H9 (cell line): ENCODE results near the gene IQCM. TPM values are rescaled to one million over a fixed set of nuclear protein-coding genes. Genes with fewer than 3 reads are reported as not detected.

Experiments used
- DNase-seq: peaks from one replicate; pipeline ENCODE4 v3.0.0-alpha.2; 2017
- H2AFZ ChIP-seq: one replicate; pipeline ENCODE4 v1.6.1; 2013; ENCODE audit warnings: mild to moderate bottlenecking, low read length, control low read depth, moderate library complexity
- H2AK5ac ChIP-seq: 2 replicates; pipeline ENCODE4 v1.6.1; 2013; ENCODE audit warnings: low read length, control low read depth, mixed read lengths; ENCODE audit not compliant: insufficient read length
- H2BK120ac ChIP-seq: one replicate; pipeline ENCODE4 v1.6.1; 2013; ENCODE audit warnings: low read depth, mild to moderate bottlenecking, low read length, control low read depth, inconsistent platforms; ENCODE audit not compliant: poor library complexity, severe bottlenecking
- H2BK12ac ChIP-seq: 2 replicates; pipeline ENCODE4 v1.6.1; 2013; ENCODE audit warnings: low read length, control low read depth, mixed read lengths, low read depth; ENCODE audit not compliant: insufficient read length
- H2BK15ac ChIP-seq: 2 replicates; pipeline ENCODE4 v1.6.1; 2013; ENCODE audit warnings: low read depth, low read length, control low read depth
- H2BK20ac ChIP-seq: one replicate; pipeline ENCODE4 v1.6.1; 2013; ENCODE audit warnings: low read depth, mild to moderate bottlenecking, low read length, control low read depth, inconsistent platforms; ENCODE audit not compliant: poor library complexity, severe bottlenecking
- H2BK5ac ChIP-seq: 2 replicates; pipeline ENCODE4 v1.6.1; 2013; ENCODE audit warnings: low read length, control low read depth, mixed read lengths; ENCODE audit not compliant: insufficient read length
- H3K14ac ChIP-seq: 2 replicates; pipeline ENCODE4 v1.6.1; 2013; ENCODE audit warnings: low read length, control low read depth; ENCODE audit not compliant: insufficient read depth
- H3K18ac ChIP-seq: 2 replicates; pipeline ENCODE4 v1.6.1; 2013; ENCODE audit warnings: low read depth, mild to moderate bottlenecking, mixed read lengths, low read length, control low read depth; ENCODE audit not compliant: insufficient read length
- H3K23ac ChIP-seq: 2 replicates; pipeline ENCODE4 v1.6.1; 2013; ENCODE audit warnings: low read length, control low read depth, mixed read lengths, low read depth; ENCODE audit not compliant: insufficient read length
- H3K23me2 ChIP-seq: 2 replicates; pipeline ENCODE4 v1.6.1; 2013; ENCODE audit warnings: low read depth, mild to moderate bottlenecking, mixed read lengths, low read length, control low read depth; ENCODE audit not compliant: insufficient read length, poor library complexity, severe bottlenecking
- H3K27ac ChIP-seq: 2 replicates; pipeline ENCODE4 v1.5.1; 2013; ENCODE audit warnings: low read length, control low read depth, mixed read lengths, low read depth; ENCODE audit not compliant: insufficient read length
- H3K27me3 ChIP-seq: 2 replicates; pipeline ENCODE4 v1.6.1; 2013; ENCODE audit warnings: low read length, control low read depth, inconsistent platforms; ENCODE audit not compliant: insufficient read depth
- H3K4ac ChIP-seq: 2 replicates; pipeline ENCODE4 v1.6.1; 2013; ENCODE audit warnings: low read depth, mild to moderate bottlenecking, control low read depth, inconsistent platforms, low read length, moderate library complexity
- H3K4me1 ChIP-seq: 2 replicates; pipeline ENCODE4 v1.6.1; 2013; ENCODE audit warnings: low read length, control low read depth, inconsistent platforms; ENCODE audit not compliant: insufficient read depth
- H3K4me2 ChIP-seq: 2 replicates; pipeline ENCODE4 v1.6.1; 2013; ENCODE audit warnings: low read length, control low read depth, mixed read lengths; ENCODE audit not compliant: insufficient read length, insufficient read depth
- H3K56ac ChIP-seq: 2 replicates; pipeline ENCODE4 v1.6.1; 2013; ENCODE audit warnings: low read depth, mild to moderate bottlenecking, mixed read lengths, low read length, control low read depth; ENCODE audit not compliant: insufficient read length
- H3K79me1 ChIP-seq: 2 replicates; pipeline ENCODE4 v1.6.1; 2013; ENCODE audit warnings: low read depth, mild to moderate bottlenecking, moderate library complexity, low read length, control low read depth, inconsistent platforms; ENCODE audit not compliant: insufficient read depth, poor library complexity, severe bottlenecking
- H3K79me2 ChIP-seq: 2 replicates; pipeline ENCODE4 v1.6.1; 2013; ENCODE audit warnings: low read length, control low read depth, inconsistent platforms; ENCODE audit not compliant: insufficient read depth
- H3K9ac ChIP-seq: 2 replicates; pipeline ENCODE4 v1.6.1; 2013; ENCODE audit warnings: low read length, control low read depth, mixed read lengths; ENCODE audit not compliant: insufficient read length; ENCODE audit errors: extremely low read depth
- H3K9me3 ChIP-seq: one replicate; pipeline ENCODE4 v1.6.1; 2013; ENCODE audit warnings: low read depth, low read length, inconsistent platforms; ENCODE audit not compliant: control insufficient read depth
- H3T11ph ChIP-seq: one replicate; pipeline ENCODE4 v1.6.1; 2013; ENCODE audit warnings: mild to moderate bottlenecking, low read length, control low read depth, inconsistent platforms
- H4K20me1 ChIP-seq: one replicate; pipeline ENCODE4 v1.6.1; 2013; ENCODE audit not compliant: control insufficient read depth, insufficient read length, insufficient read depth
- H4K5ac ChIP-seq: 2 replicates; pipeline ENCODE4 v1.6.1; 2013; ENCODE audit warnings: low read depth, mild to moderate bottlenecking, mixed read lengths, low read length, control low read depth; ENCODE audit not compliant: insufficient read length
- H4K8ac ChIP-seq: replicated peaks from 2 replicates; pipeline ENCODE4 v1.6.1; 2013; ENCODE audit warnings: low read length, control low read depth, mixed read lengths, low read depth; ENCODE audit not compliant: insufficient read length
- H4K91ac ChIP-seq: 2 replicates; pipeline ENCODE4 v1.6.1; 2013; ENCODE audit warnings: low read depth, mild to moderate bottlenecking, moderate library complexity, mixed read lengths, low read length, control low read depth; ENCODE audit not compliant: insufficient read length
- H3K27ac Mint-ChIP-seq, 3 experiments: 2 replicates in 2 of 3; 3 replicates in 1 of 3; pipeline ENCODE4 v1.8.0; 2020 to 2021; ENCODE audit warnings: mixed read lengths in 3 of 3, mild to moderate bottlenecking in 1 of 3, moderate library complexity in 1 of 3
- H3K27me3 Mint-ChIP-seq: 2 replicates; pipeline ENCODE4 v1.8.0; 2021; ENCODE audit warnings: low read depth, mild to moderate bottlenecking, moderate library complexity, mixed read lengths
- H3K36me3 Mint-ChIP-seq, 3 experiments: 2 replicates in 2 of 3; 3 replicates in 1 of 3; pipeline ENCODE4 v1.8.0; 2020 to 2021; ENCODE audit warnings: low read depth in 3 of 3, mixed read lengths in 3 of 3; ENCODE audit not compliant: insufficient read depth in 1 of 3
- H3K4me1 Mint-ChIP-seq, 2 experiments: 2 replicates each; pipeline ENCODE4 v1.8.0; 2020; ENCODE audit warnings: mixed read lengths in 2 of 2
- H3K4me3 Mint-ChIP-seq, 2 experiments: 2 replicates in 1 of 2; 3 replicates in 1 of 2; pipeline ENCODE4 v1.8.0; 2020 to 2021; ENCODE audit warnings: mild to moderate bottlenecking in 2 of 2, mixed read lengths in 2 of 2, moderate library complexity in 1 of 2
- H3K9me3 Mint-ChIP-seq, 2 experiments: 2 replicates in 1 of 2; 3 replicates in 1 of 2; pipeline ENCODE4 v1.8.0; 2020; ENCODE audit warnings: mild to moderate bottlenecking in 2 of 2, mixed read lengths in 2 of 2, moderate library complexity in 1 of 2
- CTCF ChIP-seq: fragments of 200-600 bp; sonication (generic); conservative IDR thresholded peaks from 3 replicates; pipeline ENCODE4 v1.8.0; 2021; ENCODE audit warnings: antibody characterized with exemption, mild to moderate bottlenecking
- total RNA-seq: library from RNA; stranded (reverse); gene quantifications from 2 replicates; pipeline ENCODE4 v1.2.1, GENCODE V29; 2021

Gene IQCM
- total RNA-seq, 1 experiment from 2014 or later = 0.15 TPM

GRCh38 chr4:149796381-149796780 is 19.3 kb downstream of the IQCM start:
- Histone ChIP-seq H3K14ac (no peak overlapping the region), H3K4ac (no peak overlapping the region), H3K18ac (no peak overlapping the region), H3K56ac (no peak overlapping the region), H3T11ph (no peak overlapping the region), H3K23me2 (no peaks in the 10 kb centered on the region), H3K79me2 (no peaks in the 10 kb centered on the region), H3K27ac (no peak overlapping the region), H2BK20ac (no peak overlapping the region), H4K8ac (no peak overlapping the region), H3K9me3 (no peaks in the 10 kb centered on the region), H3K4me1 (no peaks in the 10 kb centered on the region), H4K91ac (no peak overlapping the region), H4K20me1 (no peaks in the 10 kb centered on the region), H2BK120ac (no peak overlapping the region), H3K9ac (no peak overlapping the region), H2BK12ac (no peak overlapping the region), H3K79me1 (no peaks in the 10 kb centered on the region), H2BK5ac (no peak overlapping the region), H4K5ac (no peak overlapping the region), H2AFZ (no peak overlapping the region), H3K4me2 (no peak overlapping the region), H2BK15ac (no peak overlapping the region), H3K23ac (no peak overlapping the region), H3K27me3 (no peaks in the 10 kb centered on the region), H2AK5ac (no peak overlapping the region)
- H3K4me1 Mint-ChIP-seq = no peaks in the 10 kb centered on the region
- no peaks in the 10 kb centered on the region for H3K9me3 Mint-ChIP-seq
- no peak overlapping the region for H3K4me3 Mint-ChIP-seq
- H3K27ac Mint-ChIP-seq = no peak overlapping the region; a peak in 1 of 7 replicates
- no peaks in the 10 kb centered on the region for H3K27me3 Mint-ChIP-seq
- DNase-seq = no peak
- TF ChIP-seq CTCF = no peak
- no peaks in the 10 kb centered on the region for H3K36me3 Mint-ChIP-seq
